OCI-LY3 (cell line): ENCODE results near the gene MEG3.
"Not testable (repeated sequence)": the region's sequence is repeated elsewhere in the genome, so short reads cannot be mapped to it uniquely, and the experiment has no call there.

ENCODE experiments used
- H2AFZ ChIP-seq: fragments of 200-600, 300-600 bp; shearing (Covaris generic); 2 replicates; pipeline ENCODE4 v1.6.0; 2014; ENCODE audit warnings: antibody characterized with exemption, low read depth, low read length
- H3K27ac ChIP-seq: fragments of 200-600, 300-600 bp; sonication (generic); 2 replicates; pipeline ENCODE4 v1.5.1; 2014; ENCODE audit warnings: mild to moderate bottlenecking, low read length, moderate library complexity, mixed read lengths
- H3K27me3 ChIP-seq: fragments of 200-600, 300-600 bp; sonication (generic); 2 replicates; pipeline ENCODE4 v1.6.1; 2014; ENCODE audit warnings: low read depth, low read length, mixed read lengths
- H3K36me3 ChIP-seq: fragments of 200-600, 300-600 bp; sonication (generic); replicated peaks from 2 replicates; pipeline ENCODE3; 2014; ENCODE audit warnings: low read depth, low read length, mixed read lengths
- H3K4me1 ChIP-seq: fragments of 300-600, 200-600 bp; sonication (generic); 2 replicates; pipeline ENCODE4 v1.6.1; 2014; ENCODE audit warnings: low read length, mixed read lengths
- H3K4me2 ChIP-seq: fragments of 200-600, 300-600 bp; sonication (generic); 2 replicates; pipeline ENCODE4 v1.6.1; 2014; ENCODE audit warnings: low read length, mixed read lengths
- H3K4me3 ChIP-seq: fragments of 300-600, 200-600 bp; sonication (generic); 2 replicates; pipeline ENCODE4 v1.5.1; 2014; ENCODE audit warnings: antibody characterized with exemption, mild to moderate bottlenecking, low read length, moderate library complexity
- H3K79me2 ChIP-seq: fragments of 300-600, 200-600 bp; shearing (Covaris generic); 2 replicates; pipeline ENCODE4 v1.6.1; 2014; ENCODE audit warnings: mild to moderate bottlenecking, low read length, mixed read lengths
- H3K9ac ChIP-seq: fragments of 300-600, 200-600 bp; shearing (Covaris generic); 2 replicates; pipeline ENCODE4 v1.6.0; 2014; ENCODE audit warnings: mild to moderate bottlenecking, low read length, moderate library complexity
- H3K9me3 ChIP-seq: fragments of 200-600, 300-600 bp; shearing (Covaris generic); 2 replicates; pipeline ENCODE4 v1.6.1; 2014; ENCODE audit warnings: low read length, mixed read lengths; ENCODE audit not compliant: insufficient read depth
- H4K20me1 ChIP-seq: fragments of 200-600, 300-600 bp; sonication (generic); 2 replicates; pipeline ENCODE4 v1.6.1; 2016; ENCODE audit warnings: low read length, mixed read lengths; ENCODE audit not compliant: insufficient read depth
- EZH2phosphoT487 ChIP-seq: fragments of 200-600 bp; shearing (Covaris generic); IDR thresholded peaks from 2 replicates; pipeline ENCODE4 v1.6.1; 2018; ENCODE audit warnings: antibody characterized with exemption, mixed run types, low read depth
- TF ChIP-seq, protein P1 (sequence below): fragments of 200-600, 300-600 bp; sonication (generic); IDR thresholded peaks from 2 replicates; pipeline ENCODE4 v1.5.1; 2014; ENCODE audit warnings: antibody characterized with exemption, low read length, low read depth

MEG3 gene

DNA sequence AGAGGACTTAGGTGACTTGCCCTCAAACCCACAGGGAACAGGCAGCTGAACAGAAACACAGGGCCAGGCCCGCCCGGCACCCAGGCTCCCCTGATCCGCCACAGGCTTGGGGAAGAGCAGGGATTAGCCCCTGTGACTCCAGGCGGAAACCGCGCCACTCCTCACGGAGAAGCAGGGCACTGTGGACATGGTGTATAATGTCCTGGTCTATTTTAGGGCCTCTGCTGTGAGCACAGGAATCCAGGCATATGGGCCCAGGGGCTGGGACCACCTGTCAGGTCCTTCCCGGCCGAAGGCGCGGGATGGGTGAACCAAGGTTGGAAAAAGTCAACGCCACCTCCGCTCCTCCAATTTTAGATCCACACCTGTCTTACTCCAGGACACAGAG is 34.6 kb upstream of the MEG3 start:
- H3K9ac ChIP-seq: no peak overlapping the region
- TF ChIP-seq, protein P1, sequence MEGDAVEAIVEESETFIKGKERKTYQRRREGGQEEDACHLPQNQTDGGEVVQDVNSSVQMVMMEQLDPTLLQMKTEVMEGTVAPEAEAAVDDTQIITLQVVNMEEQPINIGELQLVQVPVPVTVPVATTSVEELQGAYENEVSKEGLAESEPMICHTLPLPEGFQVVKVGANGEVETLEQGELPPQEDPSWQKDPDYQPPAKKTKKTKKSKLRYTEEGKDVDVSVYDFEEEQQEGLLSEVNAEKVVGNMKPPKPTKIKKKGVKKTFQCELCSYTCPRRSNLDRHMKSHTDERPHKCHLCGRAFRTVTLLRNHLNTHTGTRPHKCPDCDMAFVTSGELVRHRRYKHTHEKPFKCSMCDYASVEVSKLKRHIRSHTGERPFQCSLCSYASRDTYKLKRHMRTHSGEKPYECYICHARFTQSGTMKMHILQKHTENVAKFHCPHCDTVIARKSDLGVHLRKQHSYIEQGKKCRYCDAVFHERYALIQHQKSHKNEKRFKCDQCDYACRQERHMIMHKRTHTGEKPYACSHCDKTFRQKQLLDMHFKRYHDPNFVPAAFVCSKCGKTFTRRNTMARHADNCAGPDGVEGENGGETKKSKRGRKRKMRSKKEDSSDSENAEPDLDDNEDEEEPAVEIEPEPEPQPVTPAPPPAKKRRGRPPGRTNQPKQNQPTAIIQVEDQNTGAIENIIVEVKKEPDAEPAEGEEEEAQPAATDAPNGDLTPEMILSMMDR: no peak
- no peak for TF ChIP-seq EZH2phosphoT487
- H3K9me3 ChIP-seq: no peaks in the 10 kb centered on the region
- H2AFZ ChIP-seq: no peak overlapping the region
- H3K27ac ChIP-seq: no peak overlapping the region
- no peaks in the 10 kb centered on the region for H3K36me3 ChIP-seq
- no peaks in the 10 kb centered on the region for H4K20me1 ChIP-seq
- no peaks in the 10 kb centered on the region for H3K4me1 ChIP-seq
- no peak overlapping the region for H3K4me2 ChIP-seq
- no peaks in the 10 kb centered on the region for H3K27me3 ChIP-seq
- H3K79me2 ChIP-seq: no peaks in the 10 kb centered on the region
- H3K4me3 ChIP-seq: no peak overlapping the region

DNA sequence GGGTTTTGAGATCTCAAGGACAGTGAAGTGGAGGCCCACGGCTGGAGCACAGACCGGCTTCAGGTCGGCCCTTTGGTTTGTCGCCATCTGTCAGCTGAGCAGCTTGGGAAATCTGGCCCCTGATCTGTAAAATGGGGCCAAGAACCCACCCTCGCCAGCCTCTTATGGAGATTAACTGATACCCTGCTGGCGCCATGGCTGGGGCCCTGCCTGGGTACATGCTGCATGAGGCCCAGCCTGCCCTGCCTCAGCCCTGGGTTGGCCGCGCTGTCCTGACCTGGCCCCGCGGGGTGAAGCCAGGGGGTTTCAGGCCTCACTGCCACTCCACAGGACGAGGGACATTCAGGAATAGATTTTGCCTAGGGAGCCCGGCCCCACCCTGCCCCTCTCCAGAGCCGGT is 33.9 kb upstream of the MEG3 start:
- Histone ChIP-seq H3K4me2 (no peak overlapping the region), H3K4me1 (no peaks in the 10 kb centered on the region), H3K79me2 (no peaks in the 10 kb centered on the region), H3K27me3 (no peaks in the 10 kb centered on the region), H3K36me3 (no peaks in the 10 kb centered on the region), H3K9me3 (no peaks in the 10 kb centered on the region), H3K4me3 (no peak overlapping the region), H3K9ac (no peak overlapping the region), H4K20me1 (no peaks in the 10 kb centered on the region), H2AFZ (no peak overlapping the region), H3K27ac (no peak overlapping the region)
- no peak for TF ChIP-seq EZH2phosphoT487
- TF ChIP-seq, protein P1: no peak

DNA sequence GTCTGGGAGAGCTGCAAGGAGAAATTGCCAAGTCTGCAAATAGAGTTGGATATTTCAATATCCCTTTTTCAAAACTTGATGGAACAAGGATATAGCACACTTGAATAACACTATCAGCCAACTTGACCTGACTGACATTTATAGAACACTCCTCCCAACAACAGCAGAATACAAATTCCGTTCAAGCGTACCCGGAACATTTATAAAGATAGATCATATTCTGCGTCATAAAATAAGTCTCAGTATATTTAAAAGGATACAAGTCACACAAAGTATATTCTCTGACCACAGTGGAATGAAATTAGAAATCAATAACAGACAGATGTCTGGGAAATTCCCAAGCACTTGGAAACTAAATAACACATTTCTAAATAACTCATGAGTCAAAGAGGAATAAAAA is 29.0 kb upstream of the MEG3 start:
- H3K27ac ChIP-seq: no peak overlapping the region
- H3K4me3 ChIP-seq: no peak overlapping the region
- H3K36me3 ChIP-seq: no peaks in the 10 kb centered on the region
- TF ChIP-seq, protein P1: no peak
- no peak for TF ChIP-seq EZH2phosphoT487
- no peaks in the 10 kb centered on the region for H3K9me3 ChIP-seq
- H3K4me1 ChIP-seq: no peaks in the 10 kb centered on the region
- no peak overlapping the region for H3K9ac ChIP-seq
- H4K20me1 ChIP-seq: no peaks in the 10 kb centered on the region
- H2AFZ ChIP-seq: no peak overlapping the region
- H3K4me2 ChIP-seq: no peak overlapping the region
- no peaks in the 10 kb centered on the region for H3K79me2 ChIP-seq
- H3K27me3 ChIP-seq: peaks cover 6% of the 10 kb centered on the region; the same call in 1 of the 2 replicates

DNA sequence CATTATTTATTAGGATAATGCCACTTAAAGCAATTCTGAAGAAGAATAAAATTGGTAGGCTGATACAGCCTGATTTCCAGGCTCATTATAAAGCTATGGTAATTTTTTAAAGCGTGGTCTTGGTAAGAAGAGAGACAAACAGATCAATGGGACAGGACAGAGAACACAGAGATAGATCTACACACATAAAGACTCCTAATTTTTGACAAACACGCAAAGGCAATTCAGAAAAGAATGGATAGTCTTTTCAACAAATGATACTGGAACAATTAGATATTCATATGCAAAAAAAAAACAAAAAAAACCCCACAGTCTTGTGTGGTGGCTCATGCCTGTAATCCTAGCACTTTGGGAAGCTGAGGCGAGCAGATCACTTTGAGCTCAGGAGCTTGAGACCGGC is 25.9 kb upstream of the MEG3 start:
- no peak overlapping the region for H2AFZ ChIP-seq
- no peaks in the 10 kb centered on the region for H3K79me2 ChIP-seq
- TF ChIP-seq, protein P1: no peak
- TF ChIP-seq EZH2phosphoT487: no peak
- no peaks in the 10 kb centered on the region for H3K4me1 ChIP-seq
- no peak overlapping the region for H3K9ac ChIP-seq
- peaks cover 6% of the 10 kb centered on the region; the same call in 1 of the 2 replicates for H3K27me3 ChIP-seq
- H3K4me3 ChIP-seq: no peak overlapping the region
- no peak overlapping the region for H3K4me2 ChIP-seq
- H4K20me1 ChIP-seq: no peaks in the 10 kb centered on the region
- no peak overlapping the region for H3K27ac ChIP-seq
- no peaks in the 10 kb centered on the region for H3K9me3 ChIP-seq
- no peaks in the 10 kb centered on the region for H3K36me3 ChIP-seq

DNA sequence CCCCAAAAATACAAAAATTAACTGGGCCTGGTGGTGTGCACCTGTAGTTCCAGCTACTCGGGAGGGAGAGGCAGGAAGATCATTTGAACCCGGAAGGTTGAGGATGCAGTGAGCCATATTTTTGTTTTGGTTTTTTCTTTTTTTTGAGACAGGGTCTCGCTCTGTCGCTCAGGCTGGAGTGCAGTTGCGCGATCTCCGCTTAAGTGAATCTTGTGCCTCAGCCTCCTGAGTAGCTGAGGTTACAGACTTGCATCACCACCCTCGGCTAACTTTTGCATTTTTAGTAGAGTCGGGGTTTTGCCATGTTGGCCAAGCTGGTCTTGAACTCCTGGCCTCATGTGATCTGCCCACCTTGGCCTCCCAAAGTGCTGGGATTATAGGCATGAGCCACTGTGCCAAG is 24.5 kb upstream of the MEG3 start:
- H4K20me1 ChIP-seq, H3K4me3 ChIP-seq, H3K4me1 ChIP-seq, H2AFZ ChIP-seq, H3K79me2 ChIP-seq, H3K9me3 ChIP-seq, H3K9ac ChIP-seq, H3K4me2 ChIP-seq, H3K27me3 ChIP-seq, H3K27ac ChIP-seq, H3K36me3 ChIP-seq: not testable (repeated sequence)
